ENCODE results near the gene NCEH1. TPM values are rescaled to one million over a fixed set of nuclear protein-coding genes. Genes with fewer than 3 reads are reported as not detected.
A peak's percentile ranks its signal among the peaks of the same experiment; 100 is the strongest.

The NCEH1 gene
- total and polyA plus RNA-seq, 12 donors: 8.7 to 66.4 (median 50.9) TPM

DNA sequence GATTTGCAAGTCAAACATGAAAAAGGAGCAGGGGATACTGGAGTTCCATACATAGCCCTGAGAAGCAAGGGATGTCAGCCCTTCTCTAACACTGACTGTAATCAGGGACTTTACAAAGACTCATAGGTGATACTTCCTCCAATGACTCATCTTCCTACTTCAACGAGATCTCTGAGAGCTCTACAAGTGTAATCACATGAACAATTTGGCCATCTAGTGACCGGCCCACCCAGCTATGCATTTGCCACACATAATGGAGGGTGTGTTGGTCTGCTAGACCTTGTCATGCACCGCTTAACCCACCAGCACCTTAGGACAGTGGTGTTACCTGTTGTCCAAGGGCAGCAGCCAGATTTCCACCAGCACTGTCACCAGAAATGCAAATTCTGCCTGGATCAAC is 75.3 kb downstream of the NCEH1 start:
- H3K4me1 ChIP-seq: peaks cover 0 to 30% (median 10%) of the 10 kb centered on the region in 9 donors
- no peak overlapping the region for H3K4me3 ChIP-seq
- no peaks in the 10 kb centered on the region for H3K27me3 ChIP-seq
- H3K9me3 ChIP-seq: no peaks in the 10 kb centered on the region
- H3K27ac ChIP-seq: peak overlapping the region in 3 of 10 donors; percentile 10 to 38 (median 33)
- DNase-seq (no peak), ATAC-seq (peak in 4 of 8 donors; percentile 40 to 75 (median 50))
- intact Hi-C loops (cut with DNase I): no loop called here
- 67 to 68% methylated on average over 3 of the region's 3 CpGs for WGBS, 2 donors
- no peak for TF ChIP-seq CTCF (IDR thresholded peaks at IDR 0.05)
- peaks cover 0 to 64% (median 20%) of the 10 kb centered on the region in 9 donors for H3K36me3 ChIP-seq

DNA sequence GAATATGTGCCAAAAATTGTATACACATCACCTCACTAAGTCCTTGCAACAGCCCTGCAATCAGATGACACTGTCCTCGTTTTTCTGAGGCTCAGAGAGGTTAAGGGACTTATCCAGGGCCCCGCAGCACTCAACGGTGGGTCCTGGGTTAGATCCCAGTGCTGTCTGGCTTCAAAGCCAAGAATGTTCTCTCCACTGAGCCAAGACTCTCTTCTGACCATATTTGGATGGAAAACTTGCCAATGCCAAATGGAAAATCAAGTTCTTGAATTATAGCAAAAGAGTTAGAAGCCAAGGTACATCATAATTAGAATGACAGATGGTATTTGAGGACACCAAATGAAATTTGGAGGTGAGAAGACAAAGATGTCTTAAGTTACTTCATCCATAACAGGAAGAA is 75.9 kb downstream of the NCEH1 start:
- Histone ChIP-seq H3K27ac (peak overlapping the region in 3 of 10 donors; percentile 10 to 38 (median 33)), H3K36me3 (peaks cover 0 to 63% (median 20%) of the 10 kb centered on the region in 9 donors), H3K4me3 (no peak overlapping the region), H3K9me3 (no peaks in the 10 kb centered on the region), H3K4me1 (peaks cover 0 to 32% (median 16%) of the 10 kb centered on the region in 9 donors), H3K27me3 (no peaks in the 10 kb centered on the region)
- intact Hi-C loops (cut with DNase I): no loop called here
- DNase-seq: no peak
- no peak for TF ChIP-seq CTCF (IDR thresholded peaks at IDR 0.05)
- peak in 2 of 8 donors; percentile 54 to 74 for ATAC-seq
- 58 to 67% methylated on average over 3 of the region's 3 CpGs for WGBS, 2 donors

- DNase-seq (no peak), ATAC-seq (peak in 4 of 8 donors; percentile 42 to 49 (median 45))
- Histone ChIP-seq H3K36me3 (peaks cover 0 to 39% (median 14%) of the 10 kb centered on the region in 9 donors), H3K4me1 (peaks cover 0 to 44% (median 21%) of the 10 kb centered on the region in 9 donors), H3K27ac (peak overlapping the region in 3 of 10 donors; percentile 13 to 48 (median 38)), H3K4me3 (no peak overlapping the region), H3K27me3 (no peaks in the 10 kb centered on the region), H3K9me3 (no peaks in the 10 kb centered on the region)
- intact Hi-C loops (cut with DNase I): no loop called here
- no peak for TF ChIP-seq CTCF (IDR thresholded peaks at IDR 0.05)
- WGBS, 2 donors: 54 to 79% methylated on average over 1 of the region's 1 CpG
Observed at GRCh38 chr3:172630316-172630715, 80.6 kb downstream of the NCEH1 start.

DNA sequence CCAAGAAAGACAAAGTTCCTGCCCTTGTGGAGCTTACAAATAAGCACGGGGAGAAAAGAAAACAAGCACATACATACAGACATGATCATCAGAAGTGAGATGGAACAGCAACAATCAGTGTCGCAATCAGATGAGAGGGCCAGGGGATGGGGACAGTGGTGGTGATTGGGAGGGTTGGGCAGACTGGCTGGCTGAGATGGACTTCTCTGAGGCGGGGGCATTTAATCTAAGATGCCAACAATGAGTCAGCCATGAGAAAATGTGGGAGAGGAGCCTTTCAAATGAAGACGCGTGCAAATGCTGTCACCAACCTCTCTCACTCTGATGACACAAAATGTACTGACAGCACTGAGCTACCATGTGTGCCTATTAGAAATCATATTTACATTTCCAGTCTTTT is 81.4 kb downstream of the NCEH1 start:
- intact Hi-C loops (cut with DNase I): no loop called here
- no peaks in the 10 kb centered on the region for H3K9me3 ChIP-seq
- no peak for TF ChIP-seq CTCF (IDR thresholded peaks at IDR 0.05)
- 81 to 83% methylated on average over 5 of the region's 5 CpGs for WGBS, 2 donors
- peak overlapping the region in 1 of 10 donors; percentile 48 for H3K27ac ChIP-seq
- H3K36me3 ChIP-seq: peaks cover 0 to 31% (median 14%) of the 10 kb centered on the region in 9 donors
- DNase-seq: no peak
- ATAC-seq: no peak
- H3K4me3 ChIP-seq: no peak overlapping the region
- H3K27me3 ChIP-seq: no peaks in the 10 kb centered on the region
- peaks cover 0 to 39% (median 14%) of the 10 kb centered on the region in 9 donors for H3K4me1 ChIP-seq

Measured in heart right ventricle (tissue), 16 donors.